Activated CD8-positive, alpha-beta memory T cell treated with anti-CD3 and anti-CD28 coated beads for 36 hours (primary cell): ENCODE measurements around the gene MED31. TPM values are rescaled to one million over a fixed set of nuclear protein-coding genes. Genes with fewer than 3 reads are reported as not detected.
"Not testable (repeated sequence)": the region's sequence is repeated elsewhere in the genome, so short reads cannot be mapped to it uniquely, and the experiment has no call there.

Experiments
- CTCF ChIA-PET: fragments of 350-600 bp; sonication (Branson Sonifier 250); formaldehyde crosslinking; loops from one replicate; lab custom pipeline; 2021; ENCODE audit warnings: antibody characterized with exemption; lab: Charles Lee
- POLR2A ChIA-PET: fragments of 350-600 bp; sonication (Branson Sonifier 250); formaldehyde crosslinking; loops from one replicate; lab custom pipeline; 2021; ENCODE audit warnings: antibody characterized with exemption; lab: Charles Lee
- total RNA-seq, 2 experiments: library from RNA; stranded (reverse); gene quantifications; one replicate each; pipeline ENCODE4 v1.2.3, GENCODE V29; 2021

Gene MED31
- 10 to 100 TPM; 25.2 to 28.5 TPM for total RNA-seq

DNA sequence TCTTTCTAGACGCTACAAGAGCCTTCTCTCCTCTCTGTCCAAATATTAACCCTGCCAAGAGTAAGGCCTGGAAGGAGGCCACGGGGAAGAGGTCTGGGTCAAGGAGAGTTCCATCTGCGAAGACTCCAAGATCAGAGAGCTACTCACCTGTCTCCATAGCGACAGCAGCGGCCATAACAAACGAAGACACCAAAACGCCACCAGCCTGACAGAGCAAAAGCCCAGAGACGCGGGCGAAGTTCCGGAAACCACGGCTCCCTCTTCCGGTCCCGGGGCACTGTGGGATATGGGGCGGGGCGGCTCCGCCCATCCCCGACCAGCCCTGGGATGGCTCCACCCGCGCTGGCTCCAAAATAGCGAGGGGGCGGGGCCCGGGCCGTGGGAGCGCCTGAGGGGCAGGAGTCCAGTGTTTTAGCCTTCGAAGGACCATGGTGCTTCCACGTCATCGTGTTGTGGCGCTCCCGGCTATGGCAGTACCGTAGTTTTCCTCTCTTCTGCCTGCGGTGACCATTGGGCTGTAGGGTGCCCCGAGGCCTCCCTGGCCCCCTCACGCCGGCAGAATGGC, at the start of gene MED31, which contains the start of gene C17orf100:
Gene MED31, minus strand, starts transcription at position 252 of the 565 bp plus-strand sequence. Its CDS starts 77 bp downstream, at position 175.
Gene C17orf100, plus strand, starts transcription at position 409 of the 565 bp plus-strand sequence. Its CDS starts 152 bp downstream, at position 561.
- POLR2A ChIA-PET = interaction anchor here (1.0 to 1.4 kb wide), 2 partner anchors 9 to 10 kb away, joined by 4 to 7 read pairs; no protein-coding TSS in a partner anchor
- CTCF ChIA-PET = interaction anchor here (1.0 to 1.3 kb wide), 2 partner anchors 9 to 10 kb away, joined by 3 read pairs; no protein-coding TSS in a partner anchor

- CTCF ChIA-PET = no interaction called here
- POLR2A ChIA-PET = no interaction called here
Observed at GRCh38 chr17:6700948-6701307, 49.5 kb upstream of the MED31 start.

DNA sequence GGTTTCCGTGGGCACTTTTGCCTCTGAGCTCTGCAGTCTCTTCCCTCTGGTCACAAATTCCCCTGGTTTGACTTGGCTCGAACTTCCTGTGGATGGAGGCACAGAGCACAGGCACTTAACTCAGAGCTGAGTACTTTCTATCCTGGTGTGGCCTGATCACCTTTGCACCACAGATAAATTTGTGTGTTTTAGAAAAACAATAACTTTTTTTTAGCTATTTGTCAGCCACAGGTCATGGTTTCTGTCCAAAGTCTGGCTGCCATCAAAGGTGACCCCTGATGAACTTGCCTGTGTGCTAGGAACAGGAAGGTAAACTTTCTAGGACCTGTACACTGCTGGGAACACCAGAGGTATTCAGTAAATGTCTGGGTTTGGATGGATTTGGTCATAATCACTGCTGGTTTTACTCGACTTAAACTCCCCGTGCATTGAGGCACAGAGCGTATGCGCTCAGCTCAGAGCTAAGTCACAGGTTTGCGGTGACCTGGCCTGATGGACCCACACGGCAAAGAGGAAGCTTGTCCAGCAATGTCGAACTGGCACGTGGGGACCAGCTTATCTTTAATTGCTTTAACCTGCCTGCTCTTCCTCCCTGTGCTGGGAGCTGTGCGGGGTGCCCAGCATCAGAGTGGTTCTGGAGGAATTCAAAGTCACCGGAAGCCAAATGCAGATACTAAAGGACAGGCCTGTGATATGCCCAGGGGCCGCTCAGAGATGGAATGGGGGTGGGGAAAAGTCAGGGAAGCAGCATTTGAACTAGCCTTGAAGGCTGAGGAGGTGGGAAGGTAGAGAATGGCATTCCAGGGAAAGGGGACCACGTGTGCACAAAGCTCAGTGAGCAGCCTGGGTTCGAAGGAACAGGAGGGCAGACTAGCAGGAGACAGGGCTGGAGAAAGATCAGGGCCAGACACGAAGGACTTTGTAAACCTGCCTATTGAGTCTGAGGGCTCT, 48.9 kb upstream of the MED31 start:
- ChIA-PET CTCF (interaction anchor here (1.2 kb wide), 1 partner anchor 34 kb away, joined by 3 read pairs; no protein-coding TSS in a partner anchor), POLR2A (no interaction called here)

- POLR2A ChIA-PET = no interaction called here
- CTCF ChIA-PET = no interaction called here
Observed at GRCh38 chr17:6698004-6698403, 46.6 kb upstream of the MED31 start.

DNA sequence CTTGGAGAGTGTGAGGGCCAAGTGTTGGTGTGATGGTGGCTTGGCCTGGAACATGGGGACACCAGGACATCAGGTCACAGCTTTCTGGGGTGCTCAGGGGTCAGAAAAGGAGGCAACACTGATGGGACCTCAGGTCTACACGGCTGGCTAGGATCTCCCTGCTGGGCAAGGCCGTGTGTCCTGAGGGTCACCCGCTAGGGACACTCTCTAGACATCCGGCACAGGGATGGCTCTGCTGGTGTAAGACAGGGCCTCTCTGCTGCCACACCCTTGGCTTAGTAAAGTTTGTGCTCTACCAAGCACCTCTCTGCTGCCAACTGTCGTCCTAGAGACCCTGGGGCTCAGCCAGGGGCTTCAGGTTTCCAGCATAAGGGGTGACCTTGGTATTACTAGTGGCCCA, 45.5 kb upstream of the MED31 start:
- ChIA-PET CTCF (no interaction called here), POLR2A (no interaction called here)

- CTCF ChIA-PET = no interaction called here
Observed at GRCh38 chr17:6695565-6695964, 44.2 kb upstream of the MED31 start.

GRCh38 chr17:6695051-6695450, 43.6 kb upstream of the MED31 start:
- ChIA-PET POLR2A (no interaction called here), CTCF (no interaction called here)

More at GRCh38 chr17:6695565-6695964, 44.2 kb upstream of the MED31 start:
- POLR2A ChIA-PET = no interaction called here

DNA sequence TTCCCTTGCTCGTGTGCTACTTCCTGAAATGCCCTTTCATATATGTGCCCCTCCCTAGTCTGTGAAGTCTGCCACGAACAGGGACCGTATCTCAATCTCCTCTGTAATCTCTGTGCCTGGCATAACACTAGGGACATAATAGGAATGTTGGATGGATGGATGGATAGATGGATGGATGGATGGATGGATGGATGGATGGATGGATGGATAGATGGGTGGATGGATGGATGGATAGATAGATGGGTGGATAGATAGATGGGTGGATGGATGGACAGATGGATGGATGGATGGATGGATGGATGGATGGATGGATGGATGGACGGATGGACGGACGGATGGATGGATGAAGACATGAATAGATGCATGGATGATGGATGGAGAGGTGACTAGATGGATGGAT, 40.6 kb upstream of the MED31 start:
- POLR2A ChIA-PET, CTCF ChIA-PET: not testable (repeated sequence)

DNA sequence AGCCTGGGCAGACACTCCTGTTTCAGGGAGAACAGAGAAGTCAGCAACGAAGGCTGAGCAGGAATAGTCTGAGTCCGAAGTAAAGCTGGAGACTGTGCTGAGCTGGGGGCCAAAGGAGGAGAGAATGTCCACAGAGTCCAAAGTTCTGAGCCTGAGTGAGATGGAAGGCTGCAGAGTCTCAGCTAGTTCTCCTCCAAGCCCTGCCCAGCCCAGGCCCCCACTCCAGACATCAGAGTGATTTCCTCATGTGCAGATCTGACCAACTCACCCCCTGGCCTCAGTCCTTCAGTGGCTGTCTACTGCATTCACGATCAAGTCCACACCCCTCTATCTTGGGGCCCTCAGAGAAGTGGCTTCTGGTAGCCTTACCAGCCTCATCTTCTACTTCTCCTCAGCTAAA, 40.1 kb upstream of the MED31 start:
- ChIA-PET POLR2A (no interaction called here), CTCF (no interaction called here)

GRCh38 chr17:6690641-6691040, 39.2 kb upstream of the MED31 start:
- POLR2A ChIA-PET = no interaction called here
- CTCF ChIA-PET = no interaction called here

DNA sequence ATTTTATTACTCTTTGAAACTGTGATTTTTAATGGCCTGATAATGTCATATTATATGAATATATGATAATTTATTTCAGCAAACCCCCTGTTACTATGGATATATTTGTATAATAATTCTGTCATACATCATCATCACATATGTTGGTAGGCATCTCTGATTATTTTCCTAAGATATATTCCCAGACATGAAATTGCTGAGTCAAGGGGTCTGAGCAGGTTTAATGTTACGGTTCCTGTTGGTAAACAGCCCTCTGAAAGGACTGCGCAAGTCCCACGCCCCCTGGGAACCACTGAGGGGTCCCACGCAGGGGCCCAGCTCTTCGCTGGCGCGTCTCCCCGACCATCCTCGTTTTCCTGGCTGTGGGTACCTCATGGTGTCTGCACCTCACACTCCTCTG, 37.5 kb upstream of the MED31 start:
- ChIA-PET CTCF (no interaction called here), POLR2A (no interaction called here)

GRCh38 chr17:6686026-6686425, 34.6 kb upstream of the MED31 start:
- ChIA-PET POLR2A (no interaction called here), CTCF (no interaction called here)

GRCh38 chr17:6684881-6685767, 33.7 kb upstream of the MED31 start:
- CTCF ChIA-PET = no interaction called here
- POLR2A ChIA-PET = no interaction called here

- POLR2A ChIA-PET = no interaction called here
- CTCF ChIA-PET = no interaction called here
Observed at GRCh38 chr17:6684460-6684783, 33.0 kb upstream of the MED31 start.

GRCh38 chr17:6683730-6684459, 32.5 kb upstream of the MED31 start:
- ChIA-PET POLR2A (no interaction called here), CTCF (interaction anchor here (1.6 kb wide), 1 partner anchor 12 kb away, joined by 3 read pairs; no protein-coding TSS in a partner anchor)

GRCh38 chr17:6683081-6683684, 31.8 kb upstream of the MED31 start:
- ChIA-PET CTCF (interaction anchor here (1.6 kb wide), 1 partner anchor 12 kb away, joined by 3 read pairs; no protein-coding TSS in a partner anchor), POLR2A (no interaction called here)

DNA sequence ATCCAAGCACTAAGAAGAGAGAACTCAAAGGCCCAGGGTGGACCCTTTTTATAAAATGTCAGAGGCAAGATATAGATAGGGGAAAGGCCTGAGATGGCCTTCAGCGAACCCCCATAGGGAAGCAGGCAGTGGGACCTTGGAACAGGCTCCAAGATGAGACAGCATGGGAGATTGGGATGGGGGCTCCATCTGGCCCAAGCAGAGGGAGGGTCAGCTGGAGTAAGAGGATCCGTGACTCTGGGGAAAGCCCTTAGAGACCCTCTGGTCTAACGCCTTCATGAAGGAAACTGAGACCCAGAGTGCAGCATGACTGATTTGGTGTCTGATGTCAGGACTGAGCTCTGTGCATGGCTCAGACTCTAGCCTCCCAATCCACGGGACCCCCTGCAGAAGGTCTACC, 30.9 kb upstream of the MED31 start:
- POLR2A ChIA-PET = no interaction called here
- CTCF ChIA-PET = interaction anchor here (1.6 kb wide), 1 partner anchor 11 kb away, joined by 3 read pairs; no protein-coding TSS in a partner anchor

GRCh38 chr17:6681671-6682070, 30.3 kb upstream of the MED31 start:
- CTCF ChIA-PET = no interaction called here
- POLR2A ChIA-PET = no interaction called here
